Measurements from ENCODE around the gene EVA1A.

EVA1A gene

DNA sequence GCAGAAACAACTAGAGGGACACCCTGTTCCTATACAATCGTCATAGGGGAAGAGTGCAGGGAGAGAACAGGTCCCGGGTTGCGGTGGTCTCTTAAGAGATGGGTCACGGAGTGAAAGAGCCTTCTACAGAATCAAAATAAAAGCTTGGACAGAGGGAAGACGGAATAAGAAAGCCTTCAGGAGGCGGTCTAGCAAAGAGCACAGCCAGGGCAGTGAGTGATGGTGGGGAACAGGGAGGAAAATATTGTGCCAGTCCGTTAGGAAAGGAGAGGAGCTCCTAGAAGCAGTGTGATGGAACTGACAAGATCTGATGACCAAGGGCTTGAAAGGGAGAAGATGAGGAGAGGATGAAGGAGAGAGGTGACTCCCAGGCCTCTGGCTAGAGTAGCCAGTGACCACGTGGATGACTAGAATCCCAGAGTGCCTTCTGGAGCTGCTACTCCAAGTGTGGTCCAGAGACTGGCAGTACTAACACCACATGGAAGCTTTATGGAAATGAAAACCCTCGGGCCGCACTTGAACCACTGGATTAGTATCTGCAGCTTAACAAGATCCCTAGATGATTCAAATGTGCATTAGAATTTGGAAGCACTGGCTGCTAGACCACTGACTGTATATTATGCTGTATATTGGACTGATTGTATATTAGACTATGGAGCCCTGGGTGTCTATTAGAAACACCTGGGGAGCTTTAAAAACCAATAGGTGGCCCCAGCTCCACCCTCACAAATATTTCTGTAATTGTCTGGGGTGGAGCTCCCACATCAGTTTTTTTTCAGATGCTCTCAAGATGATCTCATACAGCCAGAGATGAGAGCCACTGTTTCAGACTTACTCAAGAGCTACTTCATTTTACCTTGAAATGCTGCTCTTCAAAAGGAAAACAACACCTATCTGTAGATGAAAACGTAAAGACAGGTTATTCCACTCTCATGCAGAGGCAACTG is 1.1 kb upstream of the EVA1A start:
- no peak for DNase-seq

DNA sequence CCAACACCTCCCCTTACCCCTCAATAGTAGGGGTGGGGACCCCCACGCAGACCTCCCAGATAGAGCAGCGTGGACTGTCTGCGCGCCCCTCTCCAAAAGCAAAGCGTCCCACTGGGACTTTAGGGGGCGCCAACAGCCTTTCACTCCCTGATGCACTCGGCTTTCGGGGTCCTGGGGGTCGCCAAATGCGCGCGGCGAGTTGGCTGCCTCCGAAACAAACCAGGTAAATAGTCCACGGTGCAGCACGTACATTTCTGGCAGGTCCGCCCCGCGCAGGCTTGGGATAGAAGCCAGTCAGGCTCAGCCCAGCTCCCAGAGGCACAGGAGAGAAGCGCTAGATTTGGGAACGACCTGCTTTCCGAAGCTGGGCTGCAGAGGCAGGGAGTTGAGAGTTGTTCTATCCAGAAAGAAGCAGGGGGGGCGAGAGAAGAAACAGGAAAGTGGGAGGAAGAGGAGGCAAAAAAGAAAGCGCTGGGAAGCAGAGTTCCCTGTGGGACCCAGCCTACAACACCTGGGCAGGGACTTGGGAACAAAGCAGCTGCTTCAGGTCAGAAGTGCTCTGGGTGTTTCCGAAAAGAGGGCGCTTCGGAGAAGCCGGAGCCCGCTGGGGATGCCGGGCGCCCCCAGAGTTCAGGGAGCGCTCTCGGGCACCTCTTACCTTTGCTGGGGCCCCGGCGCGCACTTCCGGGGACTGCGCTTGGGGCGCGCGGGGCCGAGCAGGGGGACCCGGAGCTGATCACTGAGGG is 544 bp downstream of the EVA1A start:
- peak; percentile 22 for DNase-seq

- no peak for DNase-seq
Measured at GRCh38 chr2:75559680-75560021, 1.1 kb downstream of the EVA1A start.

DNA sequence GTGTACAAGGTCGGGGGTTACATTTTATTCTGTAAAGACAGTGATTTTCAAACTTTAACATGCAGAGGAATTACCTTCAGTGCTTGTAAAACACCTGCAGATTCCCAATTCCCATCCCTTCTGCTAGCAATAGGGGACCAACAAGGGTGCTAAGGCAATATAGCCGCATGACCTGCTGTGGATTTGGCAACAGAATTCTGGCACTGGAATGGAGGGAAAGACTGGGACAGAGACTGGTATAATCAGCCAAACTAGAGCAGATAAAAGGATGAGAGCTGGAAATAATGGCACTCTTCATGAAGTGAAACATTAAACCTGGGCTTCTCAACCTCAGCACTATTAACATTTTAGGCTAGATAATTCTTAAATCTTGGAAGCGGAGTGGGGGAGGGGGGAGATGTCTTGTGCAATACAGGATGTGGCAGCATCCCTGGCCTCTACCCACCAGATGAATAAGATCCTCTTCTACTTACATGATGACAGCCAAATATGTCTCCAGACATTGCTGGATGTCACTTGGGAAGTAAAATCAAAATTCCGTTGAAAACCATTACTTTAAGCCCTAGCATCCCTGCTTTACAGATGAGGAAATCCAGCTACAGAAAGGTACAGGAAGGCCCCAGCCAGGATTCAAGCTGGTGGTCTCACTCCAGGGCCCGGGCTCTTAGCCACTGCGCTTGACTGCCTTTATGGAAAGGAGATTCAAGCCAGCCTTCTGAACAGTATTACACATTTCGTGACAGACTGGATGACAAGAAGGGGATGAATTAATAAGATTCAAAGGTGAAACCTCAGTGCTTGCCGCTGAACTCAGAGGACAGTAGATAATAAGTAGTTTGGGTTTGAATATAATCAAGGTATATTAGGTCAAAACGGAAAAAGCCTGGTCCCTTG is 1.7 kb downstream of the EVA1A start:
- DNase-seq = no peak

DNA sequence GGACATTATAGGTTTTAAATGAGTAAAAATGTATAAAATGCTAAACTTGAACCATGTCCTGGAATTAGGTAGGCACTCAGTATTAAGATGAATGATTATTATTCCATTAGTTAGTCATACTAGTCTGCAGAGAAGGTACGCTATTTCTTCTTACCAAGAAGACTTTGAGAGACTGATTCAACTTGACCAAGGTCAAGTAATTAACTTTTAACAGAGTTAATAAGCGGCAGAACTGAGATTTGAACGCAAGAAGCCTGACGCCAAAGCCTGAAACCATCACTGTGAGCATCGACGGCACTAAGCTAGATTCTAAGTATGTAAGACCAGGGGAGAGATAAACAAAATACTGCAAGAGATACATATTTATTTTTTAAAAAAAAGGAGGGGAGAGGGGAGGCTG is 2.6 kb downstream of the EVA1A start:
- DNase-seq = no peak

DNA sequence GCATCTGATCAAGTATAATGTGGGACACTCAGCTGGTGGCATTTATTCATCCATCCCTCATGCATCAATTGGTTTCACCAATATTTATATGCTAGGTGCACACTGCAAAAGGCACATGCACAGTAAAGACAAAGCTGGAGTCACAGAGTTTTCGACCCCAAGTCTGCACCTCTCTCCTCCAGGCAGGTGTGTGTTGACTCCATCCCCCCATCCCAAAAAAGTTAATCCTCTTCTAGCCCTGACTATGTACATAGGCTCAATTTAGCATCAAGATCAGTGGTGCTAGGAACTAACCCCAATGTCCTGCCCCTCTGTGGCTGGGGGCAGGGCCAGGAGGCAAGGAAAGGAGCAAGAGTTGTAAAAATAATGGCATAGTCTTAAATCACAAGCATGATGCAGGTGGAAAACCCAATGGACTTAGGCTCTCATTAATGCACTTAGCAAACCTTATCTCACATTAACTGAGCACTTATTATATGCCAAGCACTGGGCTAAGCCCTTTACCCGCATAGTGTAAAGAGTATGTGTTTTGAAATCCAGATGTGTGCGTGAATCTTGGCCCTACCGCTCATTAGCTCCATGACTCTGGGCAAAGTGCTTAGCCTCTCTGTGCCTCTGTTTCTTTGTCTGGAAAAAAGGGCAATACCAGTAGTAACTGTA is 3.1 kb downstream of the EVA1A start:
- DNase-seq = no peak

- no peak for DNase-seq
Measured at GRCh38 chr2:75556679-75557366, 3.9 kb downstream of the EVA1A start.

DNA sequence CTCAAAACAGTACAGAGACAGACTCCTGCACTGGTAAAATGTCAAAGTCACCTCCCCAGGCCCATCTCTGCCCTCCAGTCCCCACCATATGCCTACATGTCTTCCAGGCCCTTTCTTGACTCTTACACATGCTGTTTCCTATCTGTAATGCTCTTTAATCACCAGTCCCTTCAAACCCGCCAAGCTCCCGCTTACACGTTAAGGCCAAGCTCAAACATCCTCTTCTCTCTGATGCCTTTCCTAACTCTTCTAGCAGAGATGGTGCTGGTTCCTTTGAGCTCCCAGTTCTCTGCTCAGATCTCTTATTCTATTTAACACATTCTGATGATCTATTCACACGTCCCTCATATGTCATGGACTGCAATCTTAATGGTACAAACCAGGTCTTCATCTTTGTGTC is 5.0 kb downstream of the EVA1A start:
- no peak for DNase-seq

- no peak for DNase-seq
Measured at GRCh38 chr2:75553935-75554531, 6.7 kb downstream of the EVA1A start.

- DNase-seq = no peak
Measured at GRCh38 chr2:75552222-75552621, 8.5 kb downstream of the EVA1A start.

DNA sequence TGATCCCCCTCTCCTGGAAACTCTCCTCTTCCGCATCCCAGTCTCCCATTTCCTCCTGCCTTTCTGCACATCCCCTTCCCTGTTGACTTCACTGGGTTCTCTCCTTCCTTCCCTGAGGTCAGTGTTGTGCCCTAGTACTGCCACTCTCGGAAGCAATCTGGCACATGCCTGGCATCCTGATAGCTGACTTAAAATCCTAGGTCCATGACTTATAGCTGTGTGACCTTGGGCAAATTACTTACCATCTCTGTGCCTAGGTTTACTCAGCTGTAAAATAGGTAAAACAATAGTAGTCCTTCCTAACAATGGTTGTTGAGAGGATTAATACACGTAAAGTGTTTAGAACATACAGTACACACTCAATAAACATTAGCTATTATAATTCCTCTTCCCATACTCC is 9.3 kb downstream of the EVA1A start:
- no peak for DNase-seq

GRCh38 chr2:75549401-75550253 is 11.1 kb downstream of the EVA1A start:
- DNase-seq = no peak

- DNase-seq = no peak
Measured at GRCh38 chr2:75548036-75548573, 12.6 kb downstream of the EVA1A start.

- no peak for DNase-seq
Measured at GRCh38 chr2:75547345-75548035, 13.2 kb downstream of the EVA1A start.

DNA sequence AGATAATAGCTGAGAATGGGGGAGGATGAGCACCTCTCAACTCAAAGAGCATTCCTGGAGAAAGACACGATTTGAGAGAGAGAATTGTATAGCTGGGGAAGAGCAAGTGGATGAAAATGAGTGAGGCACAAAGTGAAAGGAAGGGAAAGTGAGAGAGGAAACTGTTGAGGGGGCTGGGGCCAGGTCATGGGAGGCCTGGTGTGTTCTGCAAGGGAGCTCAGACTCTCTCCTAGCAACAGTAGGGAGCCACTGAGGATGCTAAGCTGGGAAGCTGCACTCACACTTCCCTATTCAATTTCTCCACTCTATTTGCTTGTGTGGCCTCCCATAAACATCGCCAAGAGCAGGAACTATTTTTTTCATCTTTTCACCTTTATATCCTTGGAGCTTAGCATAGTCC is 14.8 kb downstream of the EVA1A start:
- no peak for DNase-seq

DNA sequence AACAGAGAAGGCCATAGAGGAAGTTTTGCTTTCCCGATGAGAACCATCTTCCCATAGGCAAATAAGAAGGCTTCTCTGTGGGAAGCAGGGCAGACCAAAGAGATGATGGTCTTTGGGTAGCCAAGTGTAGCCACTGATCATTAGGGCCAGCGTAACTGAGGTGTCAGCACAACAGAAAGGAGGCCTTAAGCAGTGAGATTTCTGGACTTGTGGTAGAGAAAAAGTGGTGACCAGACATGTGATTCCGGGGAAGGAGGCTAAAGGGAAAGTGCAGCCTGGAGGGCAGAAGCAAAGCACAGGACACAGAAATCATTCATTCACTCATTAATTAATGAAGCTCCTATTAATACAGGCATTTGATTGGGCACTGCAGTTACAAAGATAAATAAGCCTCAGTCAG is 15.4 kb downstream of the EVA1A start:
- no peak for DNase-seq

- DNase-seq = no peak
Measured at GRCh38 chr2:75543446-75543845, 17.3 kb downstream of the EVA1A start.

GRCh38 chr2:75541430-75541829 is 19.3 kb downstream of the EVA1A start:
- DNase-seq = no peak

DNA sequence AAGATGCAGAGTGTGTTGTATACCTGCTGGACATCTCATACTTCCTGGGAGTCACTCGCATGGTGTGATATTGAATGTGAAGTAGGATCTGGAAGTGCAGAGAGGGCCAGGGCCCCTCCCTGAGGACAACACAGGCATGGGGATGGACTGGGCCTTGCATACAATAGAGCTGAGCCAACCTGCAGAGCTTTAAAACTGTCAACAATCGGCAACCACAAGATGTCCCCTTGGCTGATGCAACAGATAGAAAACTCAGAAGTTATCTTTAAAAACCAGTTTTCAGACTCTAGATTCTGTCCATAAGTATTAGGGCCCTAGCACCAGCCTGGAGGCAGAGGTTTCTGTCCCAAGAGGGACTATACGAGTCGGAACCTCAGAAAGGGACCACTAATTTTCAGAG is 19.7 kb downstream of the EVA1A start:
- no peak for DNase-seq

Measured in DMS 273 treated with DMSO at 0.1 percent for 48 hours (cell line).